ENCODE measurements around the gene NCAN.
A peak's percentile ranks its signal among the peaks of the same experiment; 100 is the strongest.
"Not testable (repeated sequence)": the region's sequence is repeated elsewhere in the genome, so short reads cannot be mapped to it uniquely, and the experiment has no call there.

Gene NCAN

GRCh38 chr19:19193926-19194325 lies 17.8 kb upstream of the NCAN start:
- DNase-seq (ENCODE audit: low read depth in 2 of 2): no peak

GRCh38 chr19:19201697-19202630 lies 9.8 kb upstream of the NCAN start:
- DNase-seq (ENCODE audit: low read depth in 2 of 2): no peak

GRCh38 chr19:19202707-19203011 lies 9.1 kb upstream of the NCAN start:
- DNase-seq (ENCODE audit: low read depth in 2 of 2): no peak

GRCh38 chr19:19203012-19203856 lies 8.5 kb upstream of the NCAN start, which contains the start of gene NR2C2AP:
Gene NR2C2AP, minus strand, starts transcription at chr19:19203414. Its CDS starts 354 bp downstream, at chr19:19203060.
- peak; percentile 86 to 93 for DNase-seq (ENCODE audit: low read depth in 2 of 2)

- no peak for DNase-seq (ENCODE audit: low read depth in 2 of 2)
Observed at GRCh38 chr19:19204181-19204580, 7.6 kb upstream of the NCAN start.

- no peak for DNase-seq (ENCODE audit: low read depth in 2 of 2)
Observed at GRCh38 chr19:19205416-19206410, 6.0 kb upstream of the NCAN start.

- no peak for DNase-seq (ENCODE audit: low read depth in 2 of 2)
Observed at GRCh38 chr19:19206938-19207337, 4.8 kb upstream of the NCAN start.

GRCh38 chr19:19207637-19208572 lies 3.9 kb upstream of the NCAN start:
- no peak for DNase-seq (ENCODE audit: low read depth in 2 of 2)

- no peak for DNase-seq (ENCODE audit: low read depth in 2 of 2)
Observed at GRCh38 chr19:19209372-19209771, 2.4 kb upstream of the NCAN start.

- no peak for DNase-seq (ENCODE audit: low read depth in 2 of 2)
Observed at GRCh38 chr19:19212916-19213315, 1.2 kb downstream of the NCAN start.

- no peak for DNase-seq (ENCODE audit: low read depth in 2 of 2)
Observed at GRCh38 chr19:19213426-19214158, 1.8 kb downstream of the NCAN start.

GRCh38 chr19:19214159-19214490 lies 2.4 kb downstream of the NCAN start:
- DNase-seq (ENCODE audit: low read depth in 2 of 2): no peak

- no peak for DNase-seq (ENCODE audit: low read depth in 2 of 2)
Observed at GRCh38 chr19:19214892-19215291, 3.1 kb downstream of the NCAN start.

- no peak for DNase-seq (ENCODE audit: low read depth in 2 of 2)
Observed at GRCh38 chr19:19215792-19216191, 4.0 kb downstream of the NCAN start.

GRCh38 chr19:19217099-19217498 lies 5.3 kb downstream of the NCAN start:
- DNase-seq (ENCODE audit: low read depth in 2 of 2): no peak

GRCh38 chr19:19218911-19219310 lies 7.2 kb downstream of the NCAN start:
- DNase-seq (ENCODE audit: low read depth in 2 of 2): no peak

GRCh38 chr19:19221000-19221399 lies 9.2 kb downstream of the NCAN start:
- not testable (repeated sequence) for DNase-seq (ENCODE audit: low read depth in 2 of 2)

GRCh38 chr19:19223060-19223459 lies 11.3 kb downstream of the NCAN start:
- DNase-seq (ENCODE audit: low read depth in 2 of 2): no peak

GRCh38 chr19:19223636-19224035 lies 11.9 kb downstream of the NCAN start:
- DNase-seq (ENCODE audit: low read depth in 2 of 2): no peak

Data from stimulated activated CD4-positive, alpha-beta T cell treated with anti-CD3 and anti-CD28 coated beads, Interleukin-15, amount 100 ng/mL, for 48 hours (primary cell).